Measurements from ENCODE around the gene TOP3B. TPM values are rescaled to one million over a fixed set of nuclear protein-coding genes. Genes with fewer than 3 reads are reported as not detected.

TOP3B gene
- total and polyA plus RNA-seq, 9 of the 15 experiments (the other 6 are each of a cell fraction or from before 2014, with no cell fraction given) = 3.0 to 188 (median 112) TPM

GRCh38 chr22:21914033-21914642 lies 68.4 kb downstream of the TOP3B start (continued):
- TF ChIP-seq ZNF121 (CRISPR knock-in tag; conservative IDR thresholded peaks at IDR 0.05) (peak; percentile 94), SMARCA5 (IDR thresholded peaks at IDR 0.05) (peak; percentile 57), ZNF707 (CRISPR knock-in tag; conservative IDR thresholded peaks at IDR 0.05) (0 out of 2 replicates have a peak, but pooled peaks have one; percentile 46), ZNF133 (CRISPR knock-in tag; IDR thresholded peaks at IDR 0.05) (0 out of 2 replicates have a peak, but pooled peaks have one; percentile 79), THRB (CRISPR knock-in tag; conservative IDR thresholded peaks at IDR 0.05) (0 out of 2 replicates have a peak, but pooled peaks have one; percentile 61), TFAP4 (CRISPR knock-in tag; IDR thresholded peaks at IDR 0.05; ENCODE audit: borderline replicate concordance) (peak; percentile 12; the same call in 1 of the 2 replicates), USF2 (CRISPR knock-in tag; IDR thresholded peaks at IDR 0.05) (0 out of 2 replicates have a peak, but pooled peaks have one; percentile 37), MLX (CRISPR knock-in tag; conservative IDR thresholded peaks at IDR 0.05) (0 out of 4 replicates have a peak, but pooled peaks of 1 of the 2 experiments have one; percentile 24), THAP12 (CRISPR knock-in tag; IDR thresholded peaks at IDR 0.05) (peak; percentile 82; the same call in 1 of the 2 replicates), E2F3 (CRISPR knock-in tag; IDR thresholded peaks at IDR 0.05) (0 out of 2 replicates have a peak, but pooled peaks have one; percentile 26), ATF2 (CRISPR knock-in tag; IDR thresholded peaks at IDR 0.05) (0 out of 2 replicates have a peak, but pooled peaks have one; percentile 15), MED1 (CRISPR knock-in tag; IDR thresholded peaks at IDR 0.05; ENCODE audit: borderline replicate concordance) (0 out of 2 replicates have a peak, but pooled peaks have one; percentile 79), HBP1 (CRISPR knock-in tag; IDR thresholded peaks at IDR 0.05) (peak; percentile 58; the same call in 1 of the 2 replicates), ETV5 (CRISPR knock-in tag; IDR thresholded peaks at IDR 0.05; ENCODE audit: low read depth) (peak; percentile 33; the same call in 1 of the 2 replicates), ZFX (CRISPR knock-in tag; IDR thresholded peaks at IDR 0.05) (peak; percentile 27; the same call in 1 of the 2 replicates), SRF (CRISPR knock-in tag; IDR thresholded peaks at IDR 0.05) (0 out of 4 replicates have a peak, but pooled peaks of 1 of the 2 experiments have one; percentile 17)
